GM18517 (cell line): Measurements from ENCODE around the gene CCN6.

Source experiments
- ATAC-seq: cut with Tn5 transposase; IDR thresholded peaks from one replicate; pipeline ENCODE4 v1.9.1; 2021; ENCODE audit warnings: mild to moderate bottlenecking, moderate library complexity; ENCODE audit not compliant: unreplicated experiment

The CCN6 gene

DNA sequence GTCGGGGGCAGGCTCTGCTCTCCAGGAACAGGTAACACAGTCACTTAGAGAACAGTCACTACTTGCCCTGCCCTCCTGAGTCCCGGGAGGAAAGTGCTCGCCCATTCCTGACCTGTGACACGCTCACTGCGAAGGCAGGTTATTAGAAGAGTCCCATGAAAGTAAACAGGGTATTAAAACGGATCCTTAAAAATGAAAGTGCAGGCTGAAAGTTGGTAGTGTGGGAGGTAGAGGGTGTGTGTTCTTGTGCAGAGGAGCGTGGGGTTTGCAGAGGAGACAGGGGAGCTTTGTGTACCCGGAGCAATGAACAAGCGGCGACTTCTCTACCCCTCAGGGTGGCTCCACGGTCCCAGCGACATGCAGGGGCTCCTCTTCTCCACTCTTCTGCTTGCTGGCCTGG lies at the start of gene CCN6:
Gene CCN6 (plus strand): TSS at position 104 of the 400 bp plus-strand sequence. CDS start 254 bp downstream, at position 358.
- no peak for ATAC-seq

DNA sequence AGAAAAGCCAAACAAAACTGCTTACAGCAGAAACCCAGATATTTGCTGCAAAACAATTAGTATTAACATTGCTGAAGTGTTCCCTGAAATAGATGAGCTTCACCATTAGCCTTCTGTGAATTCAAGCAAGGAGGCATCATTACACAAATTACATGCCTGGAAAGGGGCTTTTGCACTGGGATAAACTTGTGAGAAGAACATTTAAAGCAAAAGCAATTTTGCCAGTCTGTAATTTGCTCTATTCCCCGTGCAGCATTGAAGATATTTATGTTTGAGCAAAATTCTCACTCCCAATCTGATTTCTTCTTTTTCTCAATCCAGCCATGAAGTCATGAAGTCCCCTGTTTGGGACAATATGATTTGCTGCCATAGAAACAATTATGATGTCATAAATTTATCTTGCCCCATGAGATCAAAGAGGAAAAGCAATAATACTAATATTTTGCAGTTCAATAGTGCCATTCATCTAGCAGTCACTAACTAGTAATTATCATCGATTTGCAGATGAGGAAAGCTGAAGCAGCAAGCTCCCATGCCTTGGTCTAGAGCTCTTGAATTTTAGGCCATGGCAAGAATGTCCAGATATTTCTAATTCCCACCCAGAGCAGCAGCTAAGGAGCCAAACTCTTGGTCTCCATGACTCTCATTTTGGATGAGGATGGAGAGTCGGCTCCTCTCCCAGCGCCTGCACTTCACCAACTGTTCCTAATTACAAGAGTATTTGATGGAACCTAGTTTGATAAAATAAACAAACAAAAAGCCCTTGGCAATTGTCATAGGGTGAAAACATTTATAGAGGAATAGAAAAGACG lies 49.5 kb upstream of the CCN6 start:
- ATAC-seq = no peak

DNA sequence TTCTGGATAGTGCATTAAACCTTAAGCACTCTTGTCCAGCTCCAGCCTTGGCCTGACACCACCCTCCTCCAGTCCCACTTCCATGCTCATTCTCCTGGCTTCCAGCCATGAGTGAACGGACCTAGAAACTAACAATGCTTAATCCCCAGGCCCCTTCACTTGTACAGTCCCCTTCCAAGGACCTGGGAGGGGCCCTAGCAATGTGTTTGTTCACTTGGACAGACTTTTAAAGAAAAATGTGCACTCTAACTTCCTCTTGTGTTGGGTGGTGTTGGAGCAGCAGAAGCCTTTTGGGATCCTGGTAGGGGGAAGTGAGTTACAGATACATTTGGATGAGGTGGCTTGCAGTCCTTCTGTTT lies 48.9 kb upstream of the CCN6 start:
- no peak for ATAC-seq

DNA sequence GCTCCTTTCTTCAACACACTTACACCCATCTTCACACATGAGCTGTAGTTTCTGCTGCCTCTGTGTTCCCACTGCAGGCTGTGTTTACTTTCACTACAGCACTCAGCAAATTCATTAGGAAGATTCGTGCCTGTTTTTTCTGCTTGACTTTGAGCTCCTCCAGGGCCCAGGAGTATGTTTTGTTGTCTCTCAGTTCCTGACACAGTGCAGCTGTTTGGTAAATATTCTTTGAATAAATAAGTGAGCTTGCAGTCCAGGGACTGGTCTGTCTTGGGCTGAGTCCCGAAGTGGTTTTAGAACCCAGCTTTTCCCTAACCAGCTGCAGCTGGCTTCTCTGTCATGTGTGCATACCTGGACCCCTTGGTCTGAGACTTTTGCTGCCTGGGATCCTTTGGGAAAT lies 46.6 kb upstream of the CCN6 start:
- ATAC-seq = no peak

DNA sequence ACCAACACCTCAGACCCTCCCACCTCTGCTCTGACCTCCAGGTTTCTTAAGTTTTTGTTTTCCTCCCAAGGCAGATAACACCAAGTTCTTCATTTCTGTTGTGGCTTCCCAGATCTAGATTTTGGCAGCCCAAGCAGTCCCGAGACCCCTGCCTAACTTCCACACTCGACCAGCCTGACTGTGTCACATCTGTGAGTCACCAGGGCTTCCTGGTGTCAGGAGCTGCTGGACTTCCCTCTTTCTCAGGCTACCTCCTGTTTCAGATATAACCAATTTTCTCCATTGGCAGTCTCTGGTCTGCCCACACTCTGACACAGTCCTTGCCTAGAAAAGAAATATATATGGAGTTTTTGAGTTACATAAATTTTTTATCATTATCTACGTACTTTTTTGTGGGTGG lies 46.1 kb upstream of the CCN6 start:
- ATAC-seq = no peak

DNA sequence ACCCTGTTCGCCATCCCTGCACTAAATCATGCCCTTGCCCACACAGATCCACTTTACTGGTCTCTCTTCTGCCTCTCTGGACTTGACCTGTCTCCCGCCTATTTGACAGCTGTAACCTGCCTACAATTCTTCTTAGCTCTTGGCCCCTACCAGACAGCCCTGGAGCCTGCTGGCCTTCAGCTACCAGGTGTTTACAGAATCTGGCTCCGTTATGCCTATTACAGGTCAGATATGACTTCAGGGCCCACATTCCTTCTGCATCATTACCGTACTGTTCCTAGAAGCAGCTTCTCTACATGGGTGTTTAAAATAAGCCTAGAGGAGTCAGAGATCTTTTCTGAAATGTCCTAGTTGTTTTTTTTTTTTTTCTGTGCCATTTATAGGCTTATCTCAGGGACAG lies 45.4 kb upstream of the CCN6 start:
- no peak for ATAC-seq

DNA sequence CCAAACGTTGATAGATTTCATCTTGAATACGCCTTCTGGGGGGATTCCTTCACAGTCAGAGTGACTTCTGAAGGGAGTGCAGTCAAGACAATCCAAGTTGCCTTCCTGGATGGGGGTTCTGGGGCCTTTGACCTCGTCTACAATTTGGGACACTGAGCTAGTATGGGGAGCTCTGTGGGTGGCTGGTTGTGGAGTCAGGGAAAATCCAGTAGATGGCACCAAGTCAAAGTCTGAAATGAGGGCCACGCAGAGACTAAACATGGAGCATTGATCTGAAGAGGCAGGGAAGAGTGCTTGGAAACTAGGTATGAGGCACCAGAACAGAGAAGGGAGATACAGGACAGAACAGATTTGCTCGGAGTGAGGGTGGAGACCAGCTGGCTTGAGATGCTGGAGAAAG lies 43.6 kb upstream of the CCN6 start:
- ATAC-seq = no peak

DNA sequence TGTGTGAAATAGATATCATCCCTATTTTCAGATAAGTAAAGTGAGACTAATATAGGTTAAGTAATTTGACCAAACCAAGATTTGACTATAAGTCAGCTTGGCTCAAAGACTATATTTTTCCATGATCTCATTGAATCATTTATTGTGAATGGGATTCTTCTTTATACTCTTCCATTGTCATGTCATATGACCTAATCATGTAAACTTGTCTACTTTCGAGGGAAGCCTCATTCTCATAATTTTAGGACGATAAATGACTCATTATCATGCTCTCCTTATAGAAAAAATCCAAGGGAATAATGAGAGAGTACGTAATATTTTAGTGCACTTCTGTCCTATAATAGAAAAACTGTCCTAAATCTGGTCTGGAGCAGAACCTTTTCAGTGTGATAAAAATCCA lies 40.9 kb upstream of the CCN6 start:
- ATAC-seq = no peak

DNA sequence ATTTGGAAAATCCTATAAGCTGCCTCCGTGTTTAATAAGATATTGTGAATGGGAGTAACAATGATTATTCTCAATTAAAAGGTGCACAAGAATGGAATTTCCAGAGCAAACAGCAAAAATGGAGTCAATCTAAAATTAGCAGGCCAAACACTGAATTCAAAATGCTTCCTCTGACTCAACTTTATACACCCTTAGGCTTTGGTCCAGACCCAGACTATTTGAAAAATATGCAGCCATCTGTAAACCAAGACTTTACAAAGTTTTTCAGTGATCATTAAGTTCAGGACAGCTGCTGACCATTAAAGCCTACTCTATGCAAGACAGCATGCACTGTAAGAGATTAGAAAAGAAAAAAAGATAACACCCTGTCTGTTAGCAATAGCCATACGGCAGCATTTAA lies 39.4 kb upstream of the CCN6 start:
- ATAC-seq = no peak

DNA sequence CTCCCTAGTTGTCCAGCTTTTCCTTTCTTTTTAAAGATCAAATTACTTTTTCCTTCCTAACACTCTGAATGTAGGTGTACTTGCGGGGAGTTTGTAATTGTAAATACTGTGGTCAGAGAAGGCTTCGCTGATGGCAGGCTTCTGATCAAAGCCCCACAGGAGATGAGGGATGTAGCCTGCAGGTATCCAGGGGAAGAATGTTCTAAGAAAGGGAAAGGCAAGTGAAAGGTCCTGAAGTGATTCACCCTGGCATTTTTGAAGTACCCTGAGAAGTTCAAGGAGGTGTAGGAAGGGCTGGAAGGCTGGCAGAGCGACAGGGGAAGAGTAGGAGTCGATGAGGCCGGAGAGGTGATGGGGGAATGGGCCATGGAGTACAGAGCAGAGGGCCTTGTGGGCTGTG lies 38.2 kb upstream of the CCN6 start:
- ATAC-seq = no peak

DNA sequence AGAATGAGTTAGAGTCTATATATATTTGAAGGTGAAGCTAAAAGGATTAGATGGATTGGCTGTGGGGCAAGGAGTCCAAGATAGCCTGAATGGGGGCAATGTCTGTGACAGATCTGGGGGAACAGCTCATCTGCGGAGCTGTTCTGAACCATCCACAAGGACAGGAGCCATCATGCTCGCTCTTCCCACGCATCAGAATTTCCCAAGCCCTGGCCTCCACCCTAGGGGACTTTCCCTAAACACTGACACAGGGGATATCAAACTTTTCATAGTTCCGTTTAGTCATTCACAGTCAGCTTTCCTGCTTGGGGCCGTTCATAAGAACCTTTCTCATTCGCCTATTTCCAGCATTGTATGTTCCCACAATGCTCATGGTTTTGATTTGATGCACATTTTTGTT lies 37.6 kb upstream of the CCN6 start:
- ATAC-seq = no peak

DNA sequence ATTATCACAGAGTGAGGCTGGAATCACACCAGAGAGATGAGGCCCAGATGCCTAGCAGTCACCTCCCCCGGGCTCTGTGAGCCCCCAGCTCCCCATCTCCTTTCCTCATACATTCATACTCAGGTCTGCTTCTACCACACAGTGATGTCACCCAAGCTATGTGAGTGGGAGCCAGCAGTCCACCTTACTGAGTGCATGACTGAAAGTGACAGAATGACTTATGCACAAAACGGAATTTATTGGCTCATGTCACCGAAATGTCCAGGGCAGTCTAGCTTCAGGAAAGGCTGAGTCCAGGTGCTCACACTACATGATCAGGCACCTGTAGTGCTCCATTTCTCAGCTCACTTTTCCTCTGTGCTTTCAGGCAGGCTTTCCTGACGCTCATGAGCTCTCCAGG lies 36.7 kb upstream of the CCN6 start:
- ATAC-seq = no peak

DNA sequence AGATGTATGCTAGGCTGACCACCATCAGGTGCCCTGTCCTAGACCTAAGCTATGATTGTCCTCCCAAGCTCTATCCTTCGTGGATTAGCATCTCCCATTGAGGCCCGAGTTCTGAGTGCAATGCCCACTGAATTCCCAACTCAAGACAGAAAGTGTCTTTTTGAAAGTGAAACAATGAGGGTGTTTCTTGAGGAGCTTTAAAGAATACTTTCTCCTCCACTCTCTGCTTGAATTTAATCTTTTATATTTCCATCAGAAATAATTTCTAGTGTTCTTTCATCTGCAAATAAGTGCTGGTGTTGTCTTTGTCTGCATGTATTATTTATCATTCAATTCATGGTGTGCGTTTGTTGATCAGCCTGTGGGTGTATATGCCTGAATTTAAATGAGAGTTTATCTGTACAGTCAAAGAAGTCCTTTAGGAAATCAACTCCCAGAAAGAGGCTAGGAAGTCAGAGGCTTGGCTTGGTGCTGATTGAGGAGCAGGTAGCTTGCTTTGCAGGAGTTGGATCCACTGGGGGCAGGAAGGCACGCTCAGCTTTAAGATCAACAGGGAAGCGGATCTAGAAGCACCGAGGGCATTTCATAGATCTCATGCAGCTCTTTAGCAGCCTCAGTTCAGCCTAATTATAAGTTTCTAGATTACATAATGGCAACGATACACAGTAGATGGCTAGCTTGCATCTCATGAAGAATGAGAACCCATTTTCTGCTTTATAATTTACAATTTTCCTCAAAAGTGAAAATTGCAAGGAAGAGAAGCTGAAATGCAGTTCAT lies 36.0 kb upstream of the CCN6 start:
- no peak for ATAC-seq

DNA sequence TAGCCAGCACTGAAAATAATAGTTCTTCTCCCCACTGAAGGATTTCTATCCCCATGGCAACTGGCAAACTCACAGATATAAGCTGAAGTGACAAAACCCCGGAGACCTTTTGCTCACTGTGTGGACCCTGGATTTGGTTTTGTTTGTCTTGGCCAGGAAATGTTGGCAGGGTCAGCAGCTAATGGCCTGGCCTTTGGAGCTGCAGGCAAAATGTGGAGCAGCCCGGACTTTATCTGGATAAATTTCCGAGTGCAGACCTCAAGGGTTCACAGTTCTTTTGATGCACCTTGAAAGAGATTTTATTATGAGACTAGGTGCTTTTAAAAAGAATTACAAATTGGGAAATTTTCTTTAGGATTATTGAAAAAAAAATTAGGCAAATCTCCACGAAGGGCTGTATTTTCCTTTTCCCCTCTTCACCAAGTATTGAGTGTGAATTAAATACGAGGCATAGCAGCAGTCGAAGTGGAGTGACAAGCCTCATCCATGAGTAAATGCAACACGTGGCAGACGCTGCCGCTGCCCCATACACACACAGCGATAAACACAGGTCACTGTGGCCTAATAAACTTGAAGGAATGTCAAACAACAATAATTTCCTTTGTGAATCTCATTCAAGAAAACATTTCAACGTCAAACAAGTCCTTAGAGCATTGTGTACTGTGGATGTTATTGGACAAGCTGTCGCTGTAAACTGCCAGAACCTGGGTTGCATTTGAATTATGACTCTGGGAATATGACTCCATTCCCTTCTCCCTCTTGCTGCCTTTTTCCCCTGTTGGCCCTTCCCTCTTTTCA lies 35.1 kb upstream of the CCN6 start:
- no peak for ATAC-seq

DNA sequence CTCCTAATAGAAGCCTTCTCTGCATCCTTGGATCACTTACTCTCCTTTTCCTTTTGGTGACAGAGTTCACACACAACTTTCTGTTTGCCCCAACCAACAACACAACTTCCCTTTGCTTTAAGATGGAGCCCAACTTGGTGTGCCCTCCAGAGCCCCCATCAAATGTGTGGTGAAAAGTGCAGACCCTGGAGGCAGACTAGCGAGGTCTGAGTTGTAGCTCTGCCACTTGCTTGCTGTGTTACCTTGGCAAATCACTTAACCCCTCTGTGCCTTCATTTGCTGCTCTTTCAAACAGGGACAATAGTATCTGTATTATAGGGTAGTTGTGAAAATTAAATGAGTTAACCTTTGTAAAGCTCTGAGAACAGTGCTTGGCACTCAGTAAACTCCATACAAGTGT lies 34.3 kb upstream of the CCN6 start:
- ATAC-seq = no peak

DNA sequence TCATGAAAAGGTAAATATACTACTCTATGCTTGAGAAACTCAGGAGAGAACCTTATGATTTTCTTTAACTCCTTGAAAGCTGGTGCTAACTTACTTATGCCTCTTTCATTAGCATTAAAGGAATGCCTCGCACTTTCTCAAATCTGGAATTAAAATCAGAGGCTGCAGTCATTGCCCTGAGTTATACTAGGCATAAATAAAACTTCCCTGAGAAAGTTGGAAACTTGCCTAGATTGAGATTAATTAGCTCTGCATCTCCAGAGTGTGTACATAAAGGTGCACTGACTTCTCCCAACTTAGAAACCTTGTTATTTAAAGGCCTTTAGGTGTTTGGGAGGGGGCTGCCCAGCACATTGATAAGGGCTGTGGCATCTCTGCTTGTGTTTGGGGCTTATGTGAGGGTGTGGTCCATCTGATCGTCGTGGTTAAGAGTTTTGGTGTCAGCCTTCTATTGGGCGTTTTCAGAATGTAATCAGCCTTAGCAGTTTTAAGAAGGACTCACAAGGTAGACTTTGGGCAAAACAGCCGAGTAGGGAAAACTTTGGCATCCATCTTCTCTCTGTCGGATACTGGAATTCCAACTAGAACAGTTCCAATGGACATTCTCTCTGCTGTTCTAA lies 32.1 kb upstream of the CCN6 start:
- no peak for ATAC-seq

DNA sequence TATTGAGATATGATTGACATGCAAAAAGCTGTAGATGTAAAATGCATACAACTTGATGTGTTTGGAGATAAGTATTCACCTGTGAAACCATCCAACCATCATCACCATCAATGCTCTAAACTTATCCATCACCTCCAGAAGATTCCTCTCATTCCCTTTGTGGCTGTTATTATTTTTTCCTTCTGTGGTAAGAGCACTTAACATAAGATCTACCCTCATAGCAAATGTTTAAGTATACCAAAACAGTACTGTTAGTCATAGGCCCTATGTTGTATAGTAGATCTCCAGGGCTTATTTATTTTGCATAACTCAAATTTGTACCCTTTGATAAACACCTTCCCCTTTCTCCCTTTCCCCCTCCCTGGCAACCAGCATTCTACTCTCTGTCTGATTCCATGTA lies 31.2 kb upstream of the CCN6 start:
- ATAC-seq = no peak

DNA sequence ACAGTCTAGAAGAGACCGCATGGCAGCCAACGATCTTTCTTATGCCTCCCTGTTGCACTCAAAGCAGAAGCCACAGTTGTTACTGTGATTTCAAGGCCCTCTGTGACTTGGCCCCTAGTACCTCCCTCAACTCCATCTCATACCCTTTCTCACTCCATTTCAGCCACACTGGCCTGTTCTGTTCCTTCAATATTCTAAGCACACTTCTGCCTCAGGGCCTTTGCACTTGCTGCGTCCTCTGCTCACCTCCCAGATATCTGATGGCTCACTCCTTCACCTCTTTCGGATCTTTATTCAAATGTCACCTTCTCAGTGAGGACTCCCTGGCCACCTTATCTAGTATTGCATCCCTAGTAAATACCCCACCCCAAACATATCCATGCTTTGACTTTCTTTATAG lies 29.4 kb upstream of the CCN6 start:
- no peak for ATAC-seq

DNA sequence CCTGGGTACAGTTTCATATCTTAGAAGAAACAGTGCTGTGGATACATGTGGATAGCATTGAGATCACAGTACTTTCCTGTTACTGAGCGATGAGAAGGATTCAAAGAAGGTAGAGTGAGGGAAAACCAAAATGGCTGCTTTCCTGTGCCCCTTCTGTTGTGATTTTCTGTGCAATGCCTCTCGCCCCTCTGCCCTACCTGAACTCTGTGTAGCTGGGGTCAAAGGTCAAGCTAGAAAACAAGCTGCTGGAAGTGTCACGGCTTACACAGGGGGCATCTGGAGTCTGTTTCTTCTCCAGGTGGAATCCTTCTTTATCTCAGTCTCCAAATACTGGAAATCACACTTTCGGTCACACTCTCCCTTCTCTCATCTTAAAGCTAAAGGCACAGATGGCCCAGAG lies 27.0 kb upstream of the CCN6 start:
- no peak for ATAC-seq

DNA sequence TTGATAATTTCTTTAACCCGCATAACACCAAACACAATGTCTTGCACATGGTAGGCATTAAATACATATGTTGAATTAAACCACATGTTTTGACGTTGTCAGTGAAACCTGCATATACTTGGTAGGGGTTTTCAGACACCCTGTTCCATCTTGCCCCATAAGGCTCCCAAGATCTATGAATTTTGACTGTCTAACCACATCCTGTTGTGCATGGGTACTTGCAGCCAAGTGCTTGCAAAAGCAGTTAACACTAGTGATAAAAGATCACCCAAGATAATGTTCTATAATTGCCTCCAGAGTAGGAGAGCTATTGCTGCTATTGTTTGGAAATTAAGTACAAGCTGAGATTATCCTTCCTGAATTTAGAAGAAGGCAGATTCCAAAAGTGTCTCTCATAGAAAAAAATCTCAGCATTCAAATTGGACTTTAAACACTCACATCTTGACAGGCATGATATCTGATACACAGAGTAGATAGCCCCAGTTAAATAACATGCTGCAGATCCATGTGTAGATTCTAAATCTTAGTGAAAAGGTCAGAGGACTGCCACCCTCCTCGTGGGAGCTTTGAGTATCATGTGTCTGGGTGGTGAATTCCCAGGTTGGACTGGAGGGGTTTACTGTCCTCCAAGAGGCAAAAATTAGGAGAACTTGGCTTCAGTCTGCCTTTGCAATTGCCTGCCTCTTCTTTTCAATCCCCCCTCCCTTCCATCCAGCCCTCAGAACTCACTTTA lies 25.8 kb upstream of the CCN6 start:
- ATAC-seq = no peak
